ENCODE data around the gene NUP214.
"Not testable (repeated sequence)": the region's sequence is repeated elsewhere in the genome, so short reads cannot be mapped to it uniquely, and the experiment has no call there.

Gene NUP214

GRCh38 chr9:131145245-131145644, 19.9 kb downstream of the NUP214 start:
- peak in 1 of 2 experiments; percentile 60 for DNase-seq
- TF ChIP-seq GATA1 (IDR thresholded peaks at IDR 0.05; ENCODE audit: low read depth, low read length) (no peak), POLR2A (IDR thresholded peaks at IDR 0.05; ENCODE audit: low read length) (no peak)

DNA sequence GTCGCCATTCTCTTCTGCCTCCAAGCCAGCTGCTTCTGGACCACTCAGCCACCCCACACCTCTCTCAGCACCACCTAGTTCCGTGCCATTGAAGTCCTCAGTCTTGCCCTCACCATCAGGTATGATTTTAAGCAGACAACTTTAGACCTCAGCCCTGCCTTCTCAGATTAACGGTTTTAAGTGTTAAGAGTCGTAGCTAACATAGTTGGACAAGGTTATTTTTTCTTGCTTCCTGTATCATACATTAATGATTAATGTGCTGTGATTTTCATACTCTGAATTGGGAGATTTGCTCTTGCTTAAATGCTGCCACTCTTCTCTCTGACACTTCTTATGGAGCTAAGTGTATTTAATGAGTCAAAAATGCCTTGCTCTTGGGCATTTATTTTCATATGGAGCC, 20.8 kb downstream of the NUP214 start:
- DNase-seq: no peak
- TF ChIP-seq POLR2A (IDR thresholded peaks at IDR 0.05; ENCODE audit: low read length): no peak
- no peak for TF ChIP-seq GATA1 (IDR thresholded peaks at IDR 0.05; ENCODE audit: low read depth, low read length)

DNA sequence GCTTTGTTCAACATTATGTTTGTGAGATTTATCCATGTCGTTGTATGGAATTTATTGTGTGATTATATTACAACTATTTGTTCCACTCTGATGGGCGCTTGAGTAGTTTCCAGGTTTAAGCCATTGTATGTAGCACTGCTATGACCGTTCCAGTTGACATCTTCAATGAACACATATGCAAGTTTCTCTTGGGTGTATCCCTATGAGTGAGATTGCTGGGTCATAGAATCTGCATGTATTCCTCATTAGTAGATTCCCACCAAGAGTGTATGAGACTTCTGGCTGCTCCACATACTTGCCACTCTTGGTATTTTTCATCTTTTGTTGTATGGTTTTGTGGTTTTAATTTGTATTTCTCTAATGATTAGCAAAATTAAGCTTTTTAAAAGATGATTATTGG, 22.9 kb downstream of the NUP214 start:
- no peak for DNase-seq
- TF ChIP-seq POLR2A (IDR thresholded peaks at IDR 0.05; ENCODE audit: low read length): no peak
- TF ChIP-seq GATA1 (IDR thresholded peaks at IDR 0.05; ENCODE audit: low read depth, low read length): no peak

DNA sequence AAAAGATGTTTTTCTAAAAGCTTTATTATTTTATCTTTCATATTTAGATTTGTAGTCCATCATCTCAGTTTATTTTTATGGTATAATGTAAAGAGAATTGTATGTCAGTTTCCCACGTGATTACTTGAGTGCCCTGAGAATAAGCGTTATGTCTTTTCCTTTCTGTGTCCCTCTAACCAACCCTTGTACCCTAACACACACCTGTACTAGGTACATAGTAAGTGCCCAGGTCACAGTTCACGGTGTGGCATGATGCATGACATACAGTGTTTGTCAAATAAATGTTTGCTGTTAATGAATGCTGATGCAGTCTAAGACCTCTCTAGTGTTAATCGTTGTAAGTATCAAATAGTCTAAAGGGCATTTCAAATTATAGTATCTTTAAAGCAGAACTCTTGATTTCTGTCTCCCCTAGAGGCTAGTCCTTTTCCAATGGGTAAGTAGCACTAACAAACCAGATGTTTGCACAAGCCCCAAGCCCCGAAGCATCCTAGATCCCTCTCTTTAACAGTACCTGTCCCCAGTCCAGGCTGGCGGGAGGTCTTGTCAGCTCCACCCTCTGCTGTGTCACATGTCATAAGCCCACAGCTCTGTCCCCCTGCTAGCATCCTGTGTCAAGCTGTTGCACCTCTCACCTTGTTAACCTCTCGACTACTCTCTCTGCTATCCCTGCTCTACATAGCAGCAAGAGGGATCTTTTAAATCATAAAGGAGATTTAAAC, 23.7 kb downstream of the NUP214 start:
- TF ChIP-seq POLR2A (IDR thresholded peaks at IDR 0.05; ENCODE audit: low read length) (no peak), GATA1 (IDR thresholded peaks at IDR 0.05; ENCODE audit: low read depth, low read length) (no peak)

DNA sequence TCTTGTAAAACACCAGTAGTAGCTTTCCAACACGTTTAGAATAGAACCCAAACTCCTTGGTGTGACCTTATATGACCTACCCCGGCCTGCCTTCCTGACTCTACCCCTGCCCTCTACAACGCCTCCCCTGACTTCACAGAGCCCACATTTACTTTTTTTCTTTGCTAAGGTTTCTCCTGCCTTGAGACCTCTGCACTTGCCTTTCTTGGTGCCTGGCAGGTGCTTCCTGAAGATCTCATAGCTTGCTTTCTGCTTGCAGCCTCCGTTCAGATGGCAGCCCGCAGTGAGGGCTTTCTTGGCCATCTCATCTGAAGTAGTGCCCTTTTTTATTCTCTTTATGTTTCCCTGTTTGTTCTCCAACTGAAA, 24.3 kb downstream of the NUP214 start:
- no peak for DNase-seq
- TF ChIP-seq POLR2A (IDR thresholded peaks at IDR 0.05; ENCODE audit: low read length) (no peak), GATA1 (IDR thresholded peaks at IDR 0.05; ENCODE audit: low read depth, low read length) (no peak)

More for the DNA sequence above, 23.7 kb downstream of the NUP214 start:
- no peak for DNase-seq

DNA sequence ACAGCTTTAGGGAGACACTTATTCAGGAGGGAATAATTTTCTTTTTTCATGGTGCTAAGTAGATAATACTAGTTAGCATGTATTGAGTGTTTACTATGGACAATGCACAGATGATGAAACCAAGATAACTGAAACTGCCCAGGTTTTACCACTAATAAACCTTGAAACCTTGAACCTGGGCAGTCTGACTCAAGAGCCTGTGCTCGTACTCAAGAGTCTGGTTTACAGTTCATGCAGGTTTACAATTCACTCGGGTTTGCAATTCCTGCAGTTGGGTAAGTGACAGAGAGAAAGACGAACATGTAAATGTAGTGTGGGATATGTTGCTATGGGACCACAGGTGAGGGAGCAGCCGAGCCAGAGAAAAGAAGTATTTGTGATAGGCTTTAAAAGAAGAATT, 28.2 kb downstream of the NUP214 start:
- DNase-seq: no peak
- TF ChIP-seq POLR2A (IDR thresholded peaks at IDR 0.05; ENCODE audit: low read length) (no peak), GATA1 (IDR thresholded peaks at IDR 0.05; ENCODE audit: low read depth, low read length) (no peak)

DNA sequence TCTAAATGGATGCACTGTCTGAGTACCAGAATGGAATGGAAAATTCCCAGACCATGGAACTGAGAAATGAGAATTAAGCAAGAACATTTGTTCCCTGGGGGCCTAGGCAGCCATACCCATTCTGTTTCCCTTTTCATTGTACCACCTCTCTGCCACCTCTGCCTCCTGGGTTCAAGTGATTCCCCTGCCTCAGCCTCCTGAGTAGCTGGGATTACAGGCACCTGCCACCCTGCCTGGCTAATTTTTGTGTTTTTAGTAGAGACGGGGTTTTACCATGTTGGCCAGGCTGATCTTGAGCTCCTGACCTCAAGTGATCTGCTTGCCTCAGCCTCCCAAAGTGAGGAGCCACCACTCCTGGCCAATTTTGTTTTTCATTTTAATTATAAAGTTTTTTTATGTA, 33.3 kb downstream of the NUP214 start:
- not testable (repeated sequence) for DNase-seq

- TF ChIP-seq GATA1 (IDR thresholded peaks at IDR 0.05; ENCODE audit: low read depth, low read length) (no peak), POLR2A (IDR thresholded peaks at IDR 0.05; ENCODE audit: low read length) (no peak)
- DNase-seq: no peak
These were observed 35.2 kb downstream of the NUP214 start for GRCh38 chr9:131160416-131161112.

GRCh38 chr9:131161585-131161984, 36.2 kb downstream of the NUP214 start:
- TF ChIP-seq GATA1 (IDR thresholded peaks at IDR 0.05; ENCODE audit: low read depth, low read length) (no peak), POLR2A (IDR thresholded peaks at IDR 0.05; ENCODE audit: low read length) (no peak)
- no peak for DNase-seq

DNA sequence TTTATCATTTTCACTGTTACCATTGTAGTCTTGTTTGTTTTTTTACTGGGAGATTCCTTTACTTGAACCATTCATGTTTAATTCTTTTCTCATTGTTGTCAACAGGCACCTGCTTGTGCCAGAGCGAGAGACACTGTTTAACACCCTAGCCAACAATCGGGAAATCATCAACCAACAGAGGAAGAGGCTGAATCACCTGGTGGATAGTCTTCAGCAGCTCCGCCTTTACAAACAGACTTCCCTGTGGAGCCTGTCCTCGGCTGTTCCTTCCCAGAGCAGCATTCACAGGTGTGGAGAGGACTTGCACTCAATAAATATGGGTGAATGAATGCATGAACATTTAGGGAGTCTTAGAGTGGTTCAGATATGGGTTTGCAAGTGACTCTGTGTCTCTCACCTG, 37.5 kb downstream of the NUP214 start:
- no peak for TF ChIP-seq POLR2A (IDR thresholded peaks at IDR 0.05; ENCODE audit: low read length)
- TF ChIP-seq GATA1 (IDR thresholded peaks at IDR 0.05; ENCODE audit: low read depth, low read length): no peak
- DNase-seq: no peak

DNA sequence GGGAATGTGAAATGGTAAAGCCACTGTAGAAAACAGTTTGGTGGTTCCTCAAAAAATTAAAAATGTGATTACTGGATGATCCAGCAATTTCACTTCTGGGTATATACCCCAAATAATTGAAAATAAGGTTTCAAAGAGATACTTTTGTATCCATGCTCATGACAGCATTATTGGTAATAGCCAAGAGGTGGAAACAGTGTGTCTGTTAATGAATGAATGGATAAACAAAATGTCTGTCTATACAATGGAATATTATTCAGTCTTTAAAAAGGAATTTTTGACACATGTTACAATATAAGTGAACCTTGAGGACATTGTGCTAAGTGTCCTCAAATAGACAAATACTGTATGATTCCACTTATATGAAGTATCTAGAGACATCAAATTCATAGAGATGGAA, 40.1 kb downstream of the NUP214 start:
- DNase-seq: no peak
- TF ChIP-seq GATA1 (IDR thresholded peaks at IDR 0.05; ENCODE audit: low read depth, low read length) (no peak), POLR2A (IDR thresholded peaks at IDR 0.05; ENCODE audit: low read length) (no peak)

- TF ChIP-seq POLR2A (IDR thresholded peaks at IDR 0.05; ENCODE audit: low read length): no peak
- TF ChIP-seq GATA1 (IDR thresholded peaks at IDR 0.05; ENCODE audit: low read depth, low read length): no peak
- DNase-seq: no peak
These were observed 41.8 kb downstream of the NUP214 start for GRCh38 chr9:131167146-131167692.

DNA sequence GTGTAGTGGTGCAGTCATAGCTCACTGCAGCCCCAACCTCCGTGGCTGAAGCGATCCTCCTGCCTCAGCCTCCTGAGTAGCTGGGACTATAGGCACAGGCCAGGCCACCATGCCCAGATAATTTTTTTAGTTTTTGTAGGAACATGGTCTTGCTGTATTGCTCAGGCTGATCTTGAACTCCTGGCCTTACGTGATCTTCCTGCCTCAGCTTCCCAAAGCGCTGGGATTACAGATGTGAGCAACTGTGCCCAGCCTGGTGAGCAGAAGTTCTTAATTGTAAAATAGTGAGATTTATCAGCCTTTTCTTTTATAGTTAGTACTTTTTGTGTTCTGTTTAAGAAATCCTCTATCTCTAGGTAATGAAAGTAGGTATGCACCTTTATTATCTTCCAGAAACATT, 42.5 kb downstream of the NUP214 start:
- TF ChIP-seq POLR2A (IDR thresholded peaks at IDR 0.05; ENCODE audit: low read length) (no peak), GATA1 (IDR thresholded peaks at IDR 0.05; ENCODE audit: low read depth, low read length) (no peak)
- DNase-seq: no peak

DNA sequence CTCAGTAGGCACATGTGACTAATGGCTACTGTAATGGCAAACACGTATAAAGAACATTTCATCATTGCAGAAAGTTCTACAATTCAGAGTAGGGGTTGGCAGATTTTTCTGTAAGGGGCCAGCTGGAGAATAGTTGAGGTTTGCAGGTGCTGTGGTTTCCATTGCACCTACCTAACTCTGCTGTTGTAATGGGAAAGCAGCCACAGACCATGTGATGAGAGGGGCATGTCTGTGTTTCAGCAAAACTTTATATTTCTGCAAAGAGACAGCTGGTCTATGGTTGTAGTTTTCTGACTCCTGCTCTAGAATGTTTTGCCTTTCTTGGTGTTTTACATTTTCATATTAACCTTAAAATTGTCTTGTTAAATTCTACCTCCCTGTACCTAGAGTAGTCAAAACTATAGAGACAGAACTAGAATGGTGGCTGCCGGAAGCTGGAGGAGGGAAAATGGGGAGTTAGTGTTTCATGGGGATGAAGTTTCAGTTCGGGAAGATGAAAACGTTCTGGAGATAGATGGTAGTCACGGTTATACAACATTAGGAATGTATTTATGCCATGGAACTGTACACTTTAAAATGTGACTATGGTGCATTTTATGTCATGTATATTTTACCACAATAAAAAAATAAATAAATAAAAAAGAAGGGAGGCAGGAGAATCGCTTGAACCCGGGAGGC, 44.3 kb downstream of the NUP214 start:
- DNase-seq: no peak
- no peak for TF ChIP-seq GATA1 (IDR thresholded peaks at IDR 0.05; ENCODE audit: low read depth, low read length)
- TF ChIP-seq POLR2A (IDR thresholded peaks at IDR 0.05; ENCODE audit: low read length): no peak
